ENCODE measurements around the gene TRDMT1. TPM values are rescaled to one million over a fixed set of nuclear protein-coding genes. Genes with fewer than 3 reads are reported as not detected.

Gene TRDMT1
- polyA plus RNA-seq, 1 donor from 2014 or later = 25.4 TPM

- Histone ChIP-seq H3K27ac (ENCODE audit: low read length) (no peak overlapping the region), H3K4me3 (ENCODE audit: low read length) (no peak overlapping the region), H3K36me3 (ENCODE audit: insufficient read depth, low read length) (no peaks in the 10 kb centered on the region), H3K27me3 (ENCODE audit: insufficient read depth, low read depth, low read length) (no peaks in the 10 kb centered on the region), H3K9me3 (ENCODE audit: low read length) (no peaks in the 10 kb centered on the region), H2AFZ (ENCODE audit: low read depth, low read length) (no peak overlapping the region), H4K20me1 (ENCODE audit: insufficient read depth) (no peaks in the 10 kb centered on the region), H3F3A (ENCODE audit: insufficient read depth, low read length, poor library complexity, severe bottlenecking) (no peaks in the 10 kb centered on the region), H3K9ac (ENCODE audit: low read length) (no peak overlapping the region), H3K79me2 (replicated peaks; ENCODE audit: insufficient read depth, low read length) (no peaks in the 10 kb centered on the region), H3K4me2 (ENCODE audit: low read length) (no peak overlapping the region), H3K9me2 (ENCODE audit: insufficient read depth, low read length) (no peaks in the 10 kb centered on the region)
- no peak for TF ChIP-seq EP300 (conservative IDR thresholded peaks at IDR 0.05; ENCODE audit: poor library complexity, severe bottlenecking)
- no peak for TF ChIP-seq RAD21 (conservative IDR thresholded peaks at IDR 0.05)
- TF ChIP-seq, protein P1, sequence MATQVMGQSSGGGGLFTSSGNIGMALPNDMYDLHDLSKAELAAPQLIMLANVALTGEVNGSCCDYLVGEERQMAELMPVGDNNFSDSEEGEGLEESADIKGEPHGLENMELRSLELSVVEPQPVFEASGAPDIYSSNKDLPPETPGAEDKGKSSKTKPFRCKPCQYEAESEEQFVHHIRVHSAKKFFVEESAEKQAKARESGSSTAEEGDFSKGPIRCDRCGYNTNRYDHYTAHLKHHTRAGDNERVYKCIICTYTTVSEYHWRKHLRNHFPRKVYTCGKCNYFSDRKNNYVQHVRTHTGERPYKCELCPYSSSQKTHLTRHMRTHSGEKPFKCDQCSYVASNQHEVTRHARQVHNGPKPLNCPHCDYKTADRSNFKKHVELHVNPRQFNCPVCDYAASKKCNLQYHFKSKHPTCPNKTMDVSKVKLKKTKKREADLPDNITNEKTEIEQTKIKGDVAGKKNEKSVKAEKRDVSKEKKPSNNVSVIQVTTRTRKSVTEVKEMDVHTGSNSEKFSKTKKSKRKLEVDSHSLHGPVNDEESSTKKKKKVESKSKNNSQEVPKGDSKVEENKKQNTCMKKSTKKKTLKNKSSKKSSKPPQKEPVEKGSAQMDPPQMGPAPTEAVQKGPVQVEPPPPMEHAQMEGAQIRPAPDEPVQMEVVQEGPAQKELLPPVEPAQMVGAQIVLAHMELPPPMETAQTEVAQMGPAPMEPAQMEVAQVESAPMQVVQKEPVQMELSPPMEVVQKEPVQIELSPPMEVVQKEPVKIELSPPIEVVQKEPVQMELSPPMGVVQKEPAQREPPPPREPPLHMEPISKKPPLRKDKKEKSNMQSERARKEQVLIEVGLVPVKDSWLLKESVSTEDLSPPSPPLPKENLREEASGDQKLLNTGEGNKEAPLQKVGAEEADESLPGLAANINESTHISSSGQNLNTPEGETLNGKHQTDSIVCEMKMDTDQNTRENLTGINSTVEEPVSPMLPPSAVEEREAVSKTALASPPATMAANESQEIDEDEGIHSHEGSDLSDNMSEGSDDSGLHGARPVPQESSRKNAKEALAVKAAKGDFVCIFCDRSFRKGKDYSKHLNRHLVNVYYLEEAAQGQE (IDR thresholded peaks at IDR 0.05; ENCODE audit: borderline replicate concordance) = no peak
- TF ChIP-seq TAF1 (IDR thresholded peaks at IDR 0.05; ENCODE audit: low read depth) = no peak
- TF ChIP-seq MXI1 (conservative IDR thresholded peaks at IDR 0.05; ENCODE audit: poor library complexity, severe bottlenecking) = no peak
- no peak for TF ChIP-seq SMC3 (conservative IDR thresholded peaks at IDR 0.05; ENCODE audit: poor library complexity)
- TF ChIP-seq CTCF (IDR thresholded peaks at IDR 0.05; ENCODE audit: poor library complexity, severe bottlenecking) = no peak
- TF ChIP-seq EZH2 (IDR thresholded peaks at IDR 0.05; ENCODE audit: borderline replicate concordance, insufficient read depth, low read length, poor library complexity, severe bottlenecking) = no peak
- no peak for TF ChIP-seq POLR2AphosphoS5 (IDR thresholded peaks at IDR 0.05)
These were observed 88.9 kb downstream of the TRDMT1 start for GRCh38 chr10:17112566-17112965.

GRCh38 chr10:17109475-17110207, 91.8 kb downstream of the TRDMT1 start:
- Histone ChIP-seq H3K9me2 (ENCODE audit: insufficient read depth, low read length) (no peaks in the 10 kb centered on the region), H3F3A (ENCODE audit: insufficient read depth, low read length, poor library complexity, severe bottlenecking) (no peaks in the 10 kb centered on the region), H3K27me3 (ENCODE audit: insufficient read depth, low read depth, low read length) (no peaks in the 10 kb centered on the region), H3K4me2 (ENCODE audit: low read length) (no peak overlapping the region), H3K79me2 (replicated peaks; ENCODE audit: insufficient read depth, low read length) (no peaks in the 10 kb centered on the region), H3K36me3 (ENCODE audit: insufficient read depth, low read length) (no peaks in the 10 kb centered on the region), H3K27ac (ENCODE audit: low read length) (no peak overlapping the region), H2AFZ (ENCODE audit: low read depth, low read length) (no peak overlapping the region), H3K4me3 (ENCODE audit: low read length) (no peak overlapping the region), H3K9ac (ENCODE audit: low read length) (no peak overlapping the region), H4K20me1 (ENCODE audit: insufficient read depth) (no peaks in the 10 kb centered on the region), H3K9me3 (ENCODE audit: low read length) (no peaks in the 10 kb centered on the region)
- no peak for TF ChIP-seq EZH2 (IDR thresholded peaks at IDR 0.05; ENCODE audit: borderline replicate concordance, insufficient read depth, low read length, poor library complexity, severe bottlenecking)
- TF ChIP-seq EP300 (conservative IDR thresholded peaks at IDR 0.05; ENCODE audit: poor library complexity, severe bottlenecking) = no peak
- TF ChIP-seq POLR2AphosphoS5 (IDR thresholded peaks at IDR 0.05) = no peak
- TF ChIP-seq CTCF (IDR thresholded peaks at IDR 0.05; ENCODE audit: poor library complexity, severe bottlenecking) = no peak
- TF ChIP-seq, protein P1 (IDR thresholded peaks at IDR 0.05; ENCODE audit: borderline replicate concordance) = no peak
- TF ChIP-seq MXI1 (conservative IDR thresholded peaks at IDR 0.05; ENCODE audit: poor library complexity, severe bottlenecking) = no peak
- TF ChIP-seq RAD21 (conservative IDR thresholded peaks at IDR 0.05) = no peak
- no peak for TF ChIP-seq SMC3 (conservative IDR thresholded peaks at IDR 0.05; ENCODE audit: poor library complexity)
- no peak for TF ChIP-seq TAF1 (IDR thresholded peaks at IDR 0.05; ENCODE audit: low read depth)
